H1 (cell line): ENCODE measurements around the gene CCDC30. TPM values are rescaled to one million over a fixed set of nuclear protein-coding genes. Genes with fewer than 3 reads are reported as not detected.

ENCODE experiments used
- EGR1 ChIP-seq: IDR thresholded peaks from 2 replicates; pipeline ENCODE4 v1.6.1; 2011; ENCODE audit warnings: low read depth, low read length, borderline replicate concordance
- GABPA ChIP-seq: IDR thresholded peaks from 2 replicates; pipeline ENCODE4 v1.6.1; 2011; ENCODE audit warnings: mild to moderate bottlenecking, low read length, moderate library complexity, borderline replicate concordance; ENCODE audit not compliant: insufficient read depth
- KDM4A ChIP-seq: IDR thresholded peaks from one replicate; pipeline ENCODE4 v1.7.1; 2012; ENCODE audit warnings: low read depth, mild to moderate bottlenecking, moderate library complexity, low read length, inconsistent platforms; ENCODE audit not compliant: severe bottlenecking
- POLR2AphosphoS5 ChIP-seq: IDR thresholded peaks from 2 replicates; pipeline ENCODE4 v1.6.1; 2011; ENCODE audit warnings: low read depth, low read length
- RNF2 ChIP-seq: fragments of 200-900, 300-1000 bp; sonication (generic); IDR thresholded peaks from 2 replicates; pipeline ENCODE4 v1.7.1; 2016; ENCODE audit warnings: borderline replicate concordance, low read depth, mild to moderate bottlenecking, antibody characterized with exemption, low read length; ENCODE audit not compliant: poor library complexity, severe bottlenecking; ENCODE audit errors: missing control alignments
- RXRA ChIP-seq: IDR thresholded peaks from 2 replicates; pipeline ENCODE4 v1.6.1; 2011; ENCODE audit warnings: low read depth, mild to moderate bottlenecking, low read length, moderate library complexity; ENCODE audit not compliant: insufficient read depth
- SIX5 ChIP-seq: IDR thresholded peaks from 2 replicates; pipeline ENCODE4 v1.6.1; 2011; ENCODE audit warnings: mild to moderate bottlenecking, low read depth, low read length
- TCF12 ChIP-seq: IDR thresholded peaks from 2 replicates; pipeline ENCODE4 v1.6.1; 2011; ENCODE audit warnings: low read depth, mild to moderate bottlenecking, low read length
- polyA plus RNA-seq, 7 experiments: library from polyadenylated mRNA; depleted of rRNA in 3 of 7; stranded (reverse) in 5 of 7; unstranded in 2 of 7; fragments of >200 nt in 5 of 7; fragments of 200-250 nt in 2 of 7; gene quantifications; 1 replicate in 5 of 7; 2 replicates in 1 of 7; 4 replicates in 1 of 7; pipeline versions ENCODE4 v1.2.1 to v1.2.3, GENCODE V29; 2011 to 2013; ENCODE audit warnings: missing spikeins in 2 of 7, mixed read lengths in 2 of 7
- total RNA-seq: library from RNA; stranded (reverse); fragmentation: NEBNext Ultra II Directional; extraction: Animal tissue kit (Norgen Biotek cat#: 25700); gene quantifications from 2 replicates; pipeline ENCODE4 v1.2.1, GENCODE V29; 2021
- TF ChIP-seq, protein P1 (sequence below): IDR thresholded peaks from 2 replicates; pipeline ENCODE4 v1.6.1; 2012; ENCODE audit warnings: inconsistent platforms
- TF ChIP-seq, protein P2 (sequence below): IDR thresholded peaks from 2 replicates; pipeline ENCODE4 v1.6.1; 2011; ENCODE audit warnings: low read length, improper control_type of control experiment

The CCDC30 gene
- total and polyA plus RNA-seq, 2 of the 8 experiments (the other 6 are each of a cell fraction or from before 2014, with no cell fraction given): 0.60 to 1.8 TPM

DNA sequence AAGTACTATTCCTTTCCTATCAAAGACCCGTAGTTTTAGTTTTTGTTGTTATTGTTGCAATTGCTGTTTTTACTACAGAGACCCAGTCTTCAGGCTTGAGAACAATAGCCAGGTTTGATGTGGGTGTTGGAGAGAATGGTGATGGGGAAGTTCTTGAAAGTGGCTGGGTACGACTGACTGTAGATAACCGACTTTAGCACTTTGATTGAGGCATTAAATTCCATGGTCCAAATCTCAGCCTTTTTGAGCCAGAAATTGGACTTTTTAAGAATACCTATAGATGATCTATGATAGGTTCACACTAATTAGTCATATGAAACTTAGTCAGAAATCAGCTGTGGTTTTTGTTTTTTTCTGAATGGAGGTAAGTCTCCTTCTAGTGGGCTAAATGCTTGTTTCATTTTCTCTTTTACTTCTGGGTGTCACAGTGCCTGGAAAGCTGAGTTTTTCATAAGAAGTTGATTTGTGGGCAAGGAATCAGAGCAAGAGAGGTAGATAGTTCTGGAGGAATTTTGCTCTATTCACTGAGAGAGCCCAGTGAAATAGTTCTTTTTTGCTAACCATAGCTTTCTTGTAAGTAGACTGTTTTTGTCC, 197.9 kb downstream of the CCDC30 start (continued):
- TF ChIP-seq TCF12 (no peak), POLR2AphosphoS5 (no peak), GABPA (no peak), KDM4A (no peak), RNF2 (no peak), EGR1 (no peak), SIX5 (no peak), RXRA (no peak)
- TF ChIP-seq, protein P1, sequence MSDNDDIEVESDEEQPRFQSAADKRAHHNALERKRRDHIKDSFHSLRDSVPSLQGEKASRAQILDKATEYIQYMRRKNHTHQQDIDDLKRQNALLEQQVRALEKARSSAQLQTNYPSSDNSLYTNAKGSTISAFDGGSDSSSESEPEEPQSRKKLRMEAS: no peak
- TF ChIP-seq, protein P2, sequence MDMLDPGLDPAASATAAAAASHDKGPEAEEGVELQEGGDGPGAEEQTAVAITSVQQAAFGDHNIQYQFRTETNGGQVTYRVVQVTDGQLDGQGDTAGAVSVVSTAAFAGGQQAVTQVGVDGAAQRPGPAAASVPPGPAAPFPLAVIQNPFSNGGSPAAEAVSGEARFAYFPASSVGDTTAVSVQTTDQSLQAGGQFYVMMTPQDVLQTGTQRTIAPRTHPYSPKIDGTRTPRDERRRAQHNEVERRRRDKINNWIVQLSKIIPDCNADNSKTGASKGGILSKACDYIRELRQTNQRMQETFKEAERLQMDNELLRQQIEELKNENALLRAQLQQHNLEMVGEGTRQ: no peak
